NCI-H2196 treated with DMSO at 0.1 percent for 48 hours (cell line): ENCODE measurements around the gene LAMC2.
"Not testable (repeated sequence)": the region's sequence is repeated elsewhere in the genome, so short reads cannot be mapped to it uniquely, and the experiment has no call there.

Experiments
- DNase-seq: peaks from one replicate; lab custom pipeline; 2025; ENCODE audit not compliant: unreplicated experiment; lab: John Stamatoyannopoulos, UW

Gene LAMC2

GRCh38 chr1:183236158-183236725, 50.2 kb downstream of the LAMC2 start:
- DNase-seq = no peak

- no peak for DNase-seq
Measured at GRCh38 chr1:183237046-183237445, 51.0 kb downstream of the LAMC2 start.

- no peak for DNase-seq
Measured at GRCh38 chr1:183238071-183238470, 52.0 kb downstream of the LAMC2 start.

- no peak for DNase-seq
Measured at GRCh38 chr1:183239220-183239742, 53.2 kb downstream of the LAMC2 start.

- DNase-seq = no peak
Measured at GRCh38 chr1:183239793-183240525, 53.9 kb downstream of the LAMC2 start.

- no peak for DNase-seq
Measured at GRCh38 chr1:183240526-183240825, 54.4 kb downstream of the LAMC2 start.

- not testable (repeated sequence) for DNase-seq
Measured at GRCh38 chr1:183240853-183241252, 54.8 kb downstream of the LAMC2 start.

GRCh38 chr1:183241471-183241870, 55.4 kb downstream of the LAMC2 start:
- DNase-seq = no peak

GRCh38 chr1:183242556-183242955, 56.5 kb downstream of the LAMC2 start:
- no peak for DNase-seq

- no peak for DNase-seq
Measured at GRCh38 chr1:183243161-183244050, 57.3 kb downstream of the LAMC2 start.

GRCh38 chr1:183244466-183244865, 58.4 kb downstream of the LAMC2 start:
- no peak for DNase-seq

GRCh38 chr1:183245357-183245756, 59.3 kb downstream of the LAMC2 start:
- no peak for DNase-seq

- DNase-seq = no peak
Measured at GRCh38 chr1:183246436-183246835, 60.4 kb downstream of the LAMC2 start.

GRCh38 chr1:183247066-183247465, 61.0 kb downstream of the LAMC2 start:
- no peak for DNase-seq

GRCh38 chr1:183247484-183247883, 61.4 kb downstream of the LAMC2 start:
- no peak for DNase-seq

GRCh38 chr1:183247931-183248330, 61.9 kb downstream of the LAMC2 start:
- DNase-seq = no peak

GRCh38 chr1:183248989-183249691, 63.1 kb downstream of the LAMC2 start:
- DNase-seq = no peak

- no peak for DNase-seq
Measured at GRCh38 chr1:183249941-183250452, 63.9 kb downstream of the LAMC2 start.

GRCh38 chr1:183251101-183251958, 65.3 kb downstream of the LAMC2 start:
- no peak for DNase-seq

GRCh38 chr1:183251959-183252450, 65.9 kb downstream of the LAMC2 start:
- DNase-seq = no peak
